Measurements from ENCODE around the gene ALX3. TPM values are rescaled to one million over a fixed set of nuclear protein-coding genes. Genes with fewer than 3 reads are reported as not detected.
"Not testable (repeated sequence)": the region's sequence is repeated elsewhere in the genome, so short reads cannot be mapped to it uniquely, and the experiment has no call there.

ALX3 gene
- polyA plus RNA-seq, 1 donor (not counting 4 experiments of a cell fraction or from before 2014, with no cell fraction given) = not detected

GRCh38 chr1:110081061-110081460 lies 10.6 kb upstream of the ALX3 start:
- TF ChIP-seq EZH2 (IDR thresholded peaks at IDR 0.05; ENCODE audit: low read length) (no peak), CTCF (optimal IDR thresholded peaks at IDR 0.05 in 1 of 3, IDR thresholded peaks at IDR 0.05 in 1 of 3, conservative IDR thresholded peaks at IDR 0.05 in 1 of 3; ENCODE audit: extremely low read depth in 1 of 3, insufficient read depth in 2 of 3, low read length in 3 of 3) (no peak)
- Histone ChIP-seq H2AFZ (ENCODE audit: control insufficient read depth, low read length) (no peak overlapping the region), H3K4me2 (ENCODE audit: control insufficient read depth, extremely low read depth, insufficient read depth, low read depth, low read length) (no peak overlapping the region), H3K79me2 (ENCODE audit: control insufficient read depth, insufficient read depth, low read length) (no peaks in the 10 kb centered on the region), H3K36me3 (ENCODE audit: control insufficient read depth in 2 of 2, extremely low read depth in 1 of 2, insufficient read depth in 2 of 2, low read length in 2 of 2) (no peaks in the 10 kb centered on the region), H3K27me3 (ENCODE audit: control insufficient read depth, extremely low read depth, insufficient read depth, low read length) (peaks cover 43% of the 10 kb centered on the region), H3K27ac (ENCODE audit: control insufficient read depth, insufficient read depth, low read length) (no peak overlapping the region), H3K4me3 (ENCODE audit: control insufficient read depth in 2 of 3, extremely low read depth in 1 of 3, insufficient read depth in 2 of 3, low read depth in 1 of 3, low read length in 3 of 3) (no peak overlapping the region), H3K9ac (ENCODE audit: control insufficient read depth, extremely low read depth, insufficient read depth, low read length) (no peak overlapping the region), H4K20me1 (ENCODE audit: control insufficient read depth, extremely low read depth, insufficient read depth, low read length) (no peaks in the 10 kb centered on the region), H3K9me3 (ENCODE audit: control insufficient read depth, low read depth, low read length) (no peaks in the 10 kb centered on the region), H3K4me1 (ENCODE audit: control insufficient read depth, extremely low read depth, insufficient read depth, low read length) (peaks cover 6% of the 10 kb centered on the region), H3K9me1 (ENCODE audit: control insufficient read depth, extremely low read depth, insufficient read depth, low read length) (no peaks in the 10 kb centered on the region)
- FAIRE-seq (no peak), DNase-seq (ENCODE audit: low read depth, low spot score) (no peak)
- dilution Hi-C loops (cut with MboI; ENCODE audit: extremely low pct_ligation_motif_present, low sequenced_read_pairs) = no loop called here

DNA sequence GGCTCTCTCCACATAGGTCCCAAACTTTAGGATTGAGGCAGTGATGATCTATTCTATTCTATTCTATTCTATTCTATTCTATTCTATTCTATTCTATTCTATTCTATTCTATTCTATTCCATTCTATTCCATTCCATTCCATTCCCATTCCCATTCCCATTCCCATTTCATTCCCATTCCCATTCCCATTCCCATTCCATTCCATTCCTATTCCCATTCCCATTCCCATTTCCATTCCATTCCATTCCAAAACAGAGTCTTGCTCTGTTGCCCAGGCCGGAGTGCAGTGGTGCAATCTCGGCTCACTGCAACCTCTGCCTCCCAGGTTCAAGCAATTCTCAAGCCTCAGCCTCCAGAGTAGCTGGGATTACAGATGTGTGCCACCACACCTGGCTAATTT lies 9.5 kb upstream of the ALX3 start:
- peaks cover 41% of the 10 kb centered on the region for H3K27me3 ChIP-seq (ENCODE audit: control insufficient read depth, extremely low read depth, insufficient read depth, low read length)
- H3K36me3 ChIP-seq (ENCODE audit: control insufficient read depth in 2 of 2, extremely low read depth in 1 of 2, insufficient read depth in 2 of 2, low read length in 2 of 2); H3K4me3 ChIP-seq (ENCODE audit: control insufficient read depth in 2 of 3, extremely low read depth in 1 of 3, insufficient read depth in 2 of 3, low read depth in 1 of 3, low read length in 3 of 3); H3K9me3 ChIP-seq (ENCODE audit: control insufficient read depth, low read depth, low read length); H3K27ac ChIP-seq (ENCODE audit: control insufficient read depth, insufficient read depth, low read length); H3K9me1 ChIP-seq (ENCODE audit: control insufficient read depth, extremely low read depth, insufficient read depth, low read length); H3K9ac ChIP-seq (ENCODE audit: control insufficient read depth, extremely low read depth, insufficient read depth, low read length); FAIRE-seq; H4K20me1 ChIP-seq (ENCODE audit: control insufficient read depth, extremely low read depth, insufficient read depth, low read length); dilution Hi-C loops (cut with MboI; ENCODE audit: extremely low pct_ligation_motif_present, low sequenced_read_pairs); H3K79me2 ChIP-seq (ENCODE audit: control insufficient read depth, insufficient read depth, low read length); DNase-seq (ENCODE audit: low read depth, low spot score); H2AFZ ChIP-seq (ENCODE audit: control insufficient read depth, low read length); H3K4me1 ChIP-seq (ENCODE audit: control insufficient read depth, extremely low read depth, insufficient read depth, low read length); H3K4me2 ChIP-seq (ENCODE audit: control insufficient read depth, extremely low read depth, insufficient read depth, low read depth, low read length): not testable (repeated sequence)

DNA sequence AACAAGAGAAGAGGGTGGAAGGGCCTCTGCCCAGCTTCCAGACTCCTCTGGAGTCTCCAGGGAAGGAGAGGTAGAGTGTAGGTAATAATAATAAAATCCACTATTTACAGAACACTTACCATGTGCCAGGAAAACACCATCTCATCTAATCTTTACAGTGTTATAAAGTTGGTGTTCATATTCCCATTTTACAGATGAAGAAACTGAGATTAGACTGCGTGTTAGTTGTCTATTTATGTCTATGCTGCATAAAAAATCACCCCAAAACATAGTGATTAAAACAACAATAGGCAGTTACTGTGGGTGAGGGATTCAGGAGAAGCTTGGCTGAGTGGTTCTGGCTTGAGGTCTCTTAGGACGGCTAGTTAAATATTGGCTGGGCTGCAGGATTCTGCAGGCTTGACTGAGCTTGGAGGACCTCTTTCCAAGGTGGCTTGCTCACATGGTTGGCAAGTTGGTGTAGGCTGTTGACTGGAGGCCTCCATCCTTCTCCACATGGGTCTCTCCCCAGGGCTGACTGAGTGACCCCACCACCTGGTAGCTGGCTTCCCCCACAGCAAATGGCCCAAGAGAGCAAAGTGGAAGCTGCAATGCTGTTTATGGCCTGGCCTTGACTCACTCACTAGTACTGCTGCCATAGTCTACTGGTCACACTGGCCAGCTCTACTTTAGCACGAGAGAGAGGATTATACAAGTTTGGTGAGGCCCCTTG lies 6.5 kb upstream of the ALX3 start:
- Histone ChIP-seq H4K20me1 (ENCODE audit: control insufficient read depth, extremely low read depth, insufficient read depth, low read length) (no peaks in the 10 kb centered on the region), H3K9ac (ENCODE audit: control insufficient read depth, extremely low read depth, insufficient read depth, low read length) (no peak overlapping the region), H3K4me3 (ENCODE audit: control insufficient read depth in 2 of 3, extremely low read depth in 1 of 3, insufficient read depth in 2 of 3, low read depth in 1 of 3, low read length in 3 of 3) (no peak overlapping the region), H3K9me3 (ENCODE audit: control insufficient read depth, low read depth, low read length) (no peaks in the 10 kb centered on the region), H3K4me1 (ENCODE audit: control insufficient read depth, extremely low read depth, insufficient read depth, low read length) (no peaks in the 10 kb centered on the region), H3K27ac (ENCODE audit: control insufficient read depth, insufficient read depth, low read length) (no peak overlapping the region), H3K36me3 (ENCODE audit: control insufficient read depth in 2 of 2, extremely low read depth in 1 of 2, insufficient read depth in 2 of 2, low read length in 2 of 2) (no peaks in the 10 kb centered on the region), H3K79me2 (ENCODE audit: control insufficient read depth, insufficient read depth, low read length) (no peaks in the 10 kb centered on the region), H3K4me2 (ENCODE audit: control insufficient read depth, extremely low read depth, insufficient read depth, low read depth, low read length) (no peak overlapping the region), H3K9me1 (ENCODE audit: control insufficient read depth, extremely low read depth, insufficient read depth, low read length) (no peaks in the 10 kb centered on the region), H3K27me3 (ENCODE audit: control insufficient read depth, extremely low read depth, insufficient read depth, low read length) (peaks cover 32% of the 10 kb centered on the region), H2AFZ (ENCODE audit: control insufficient read depth, low read length) (no peak overlapping the region)
- dilution Hi-C loops (cut with MboI; ENCODE audit: extremely low pct_ligation_motif_present, low sequenced_read_pairs) = no loop called here
- TF ChIP-seq EZH2 (IDR thresholded peaks at IDR 0.05; ENCODE audit: low read length) (no peak), CTCF (optimal IDR thresholded peaks at IDR 0.05 in 1 of 3, IDR thresholded peaks at IDR 0.05 in 1 of 3, conservative IDR thresholded peaks at IDR 0.05 in 1 of 3; ENCODE audit: extremely low read depth in 1 of 3, insufficient read depth in 2 of 3, low read length in 3 of 3) (no peak)
- no peak for FAIRE-seq
- no peak for DNase-seq (ENCODE audit: low read depth, low spot score)

Measured in keratinocyte (primary cell).